IMR-90 (cell line): ENCODE data around the gene GSS. TPM values are rescaled to one million over a fixed set of nuclear protein-coding genes. Genes with fewer than 3 reads are reported as not detected.

ENCODE experiments used
- ATAC-seq: fragments of 200-7000 bp; cut with Tn5 transposase; 2 replicates; pipeline ENCODE4 v1.9.1; 2020; ENCODE audit warnings: low read depth, mild to moderate bottlenecking, moderate library complexity
- BruUV-seq: library from RNA; stranded (reverse); fragments of 400-500 nt; replicated peaks from 2 replicates; lab custom pipeline; 2021; lab: Mats Ljungman, UMichigan
- CTCF ChIA-PET: fragments of 300-600 bp; formaldehyde crosslinking; extraction: SDS; loops from one replicate; lab custom pipeline; 2021; ENCODE audit warnings: antibody characterized with exemption; lab: Yijun Ruan, JAX
- POLR2A ChIA-PET: fragments of 300-600 bp; sonication (Branson Sonifier 250); formaldehyde crosslinking; loops from one replicate; lab custom pipeline; 2022; ENCODE audit warnings: antibody characterized with exemption; ENCODE audit not compliant: unreplicated experiment; lab: Charles Lee
- DNase-seq: peaks from one replicate; pipeline ENCODE4 v3.0.0; 2013
- H2AFZ ChIP-seq: replicated peaks from 2 replicates; pipeline ENCODE3; 2013; ENCODE audit warnings: low read length, mild to moderate bottlenecking; ENCODE audit not compliant: poor library complexity
- H2AK5ac ChIP-seq: 2 replicates; pipeline ENCODE4 v1.6.1; 2013; ENCODE audit warnings: low read depth, low read length, inconsistent platforms
- H2AK9ac ChIP-seq: replicated peaks from 2 replicates; pipeline ENCODE3; 2013; ENCODE audit warnings: mild to moderate bottlenecking, low read depth, low read length, moderate library complexity; ENCODE audit not compliant: poor library complexity
- H2BK120ac ChIP-seq: 2 replicates; pipeline ENCODE4 v1.6.1; 2013; ENCODE audit warnings: low read depth, low read length, inconsistent platforms
- H2BK15ac ChIP-seq: 3 replicates; pipeline ENCODE4 v1.6.1; 2013; ENCODE audit warnings: low read depth, low read length, inconsistent platforms
- H2BK20ac ChIP-seq: 2 replicates; pipeline ENCODE4 v1.6.1; 2013; ENCODE audit warnings: low read depth, mild to moderate bottlenecking, inconsistent platforms, low read length, moderate library complexity
- H2BK5ac ChIP-seq: 2 replicates; pipeline ENCODE4 v1.6.1; 2013; ENCODE audit warnings: mild to moderate bottlenecking, low read depth, low read length, inconsistent platforms; ENCODE audit not compliant: poor library complexity, severe bottlenecking
- H3K14ac ChIP-seq: replicated peaks from 2 replicates; pipeline ENCODE4 v1.6.1; 2013; ENCODE audit warnings: low read depth, low read length, inconsistent platforms
- H3K18ac ChIP-seq: 2 replicates; pipeline ENCODE4 v1.6.1; 2013; ENCODE audit warnings: low read depth, low read length, control low read depth
- H3K23ac ChIP-seq: 2 replicates; pipeline ENCODE4 v1.6.1; 2013; ENCODE audit warnings: low read depth, low read length, inconsistent platforms
- H3K27ac ChIP-seq: 2 replicates; pipeline ENCODE4 v1.5.1; 2013; ENCODE audit warnings: mild to moderate bottlenecking, control low read depth, low read length; ENCODE audit not compliant: insufficient read depth
- H3K27me3 ChIP-seq: 2 replicates; pipeline ENCODE4 v1.6.1; 2013; ENCODE audit warnings: low read length; ENCODE audit not compliant: control insufficient read depth, insufficient read depth
- H3K36me3 ChIP-seq: 2 replicates; pipeline ENCODE4 v1.6.1; 2013; ENCODE audit warnings: low read length, mixed read lengths; ENCODE audit not compliant: control insufficient read depth, insufficient read depth
- H3K4ac ChIP-seq: 2 replicates; pipeline ENCODE4 v1.6.1; 2013; ENCODE audit warnings: low read depth, low read length, inconsistent platforms
- H3K4me1 ChIP-seq: 2 replicates; pipeline ENCODE4 v1.6.1; 2013; ENCODE audit warnings: low read length, mixed read lengths; ENCODE audit not compliant: control insufficient read depth, insufficient read depth
- H3K4me2 ChIP-seq: 2 replicates; pipeline ENCODE4 v1.6.1; 2013; ENCODE audit warnings: low read depth, mild to moderate bottlenecking, control low read depth, low read length, moderate library complexity
- H3K4me3 ChIP-seq: 2 replicates; pipeline ENCODE4 v1.5.1; 2013; ENCODE audit warnings: low read depth, mild to moderate bottlenecking, control low read depth, low read length, moderate library complexity; ENCODE audit not compliant: insufficient read depth
- H3K56ac ChIP-seq: 2 replicates; pipeline ENCODE4 v1.6.1; 2013; ENCODE audit warnings: low read length, inconsistent platforms; ENCODE audit not compliant: insufficient read depth; ENCODE audit errors: extremely low read depth
- H3K79me1 ChIP-seq, 2 experiments: 2 replicates each; pipeline ENCODE4 v1.6.1; 2013; ENCODE audit warnings: low read length in 2 of 2, inconsistent platforms in 1 of 2, low read depth in 1 of 2
- H3K9ac ChIP-seq: 2 replicates; pipeline ENCODE4 v1.6.1; 2013; ENCODE audit warnings: low read depth, low read length, control low read depth
- H3K9me1 ChIP-seq: 2 replicates; pipeline ENCODE4 v1.6.1; 2013; ENCODE audit warnings: low read length, inconsistent platforms; ENCODE audit not compliant: insufficient read depth
- H3K9me3 ChIP-seq: 2 replicates; pipeline ENCODE4 v1.6.1; 2013; ENCODE audit warnings: low read length; ENCODE audit not compliant: control insufficient read depth, insufficient read depth
- H4K20me1 ChIP-seq: 2 replicates; pipeline ENCODE4 v1.6.1; 2013; ENCODE audit warnings: low read length, inconsistent platforms; ENCODE audit not compliant: insufficient read depth
- H4K5ac ChIP-seq: 2 replicates; pipeline ENCODE4 v1.6.1; 2013; ENCODE audit warnings: mild to moderate bottlenecking, low read depth, low read length, control low read depth
- H4K8ac ChIP-seq, 2 experiments: 2 replicates each; pipeline ENCODE4 v1.6.1; 2013; ENCODE audit warnings: low read depth in 2 of 2, low read length in 2 of 2, control low read depth in 1 of 2, inconsistent platforms in 1 of 2
- H4K91ac ChIP-seq: 2 replicates; pipeline ENCODE4 v1.6.1; 2013; ENCODE audit warnings: low read depth, low read length, inconsistent platforms; ENCODE audit not compliant: insufficient read depth
- BHLHE40 ChIP-seq: fragments of 150-350 bp; IDR thresholded peaks from 2 replicates; pipeline ENCODE4 v1.6.1; 2016; ENCODE audit warnings: mild to moderate bottlenecking, low read depth, low read length
- CEBPB ChIP-seq: IDR thresholded peaks from 2 replicates; pipeline ENCODE4 v1.6.1; 2012; ENCODE audit warnings: low read depth, low read length, improper control_type of control experiment
- CTCF ChIP-seq: conservative IDR thresholded peaks from 2 replicates; pipeline ENCODE4 v1.5.1; 2012; ENCODE audit warnings: mild to moderate bottlenecking, low read depth, low read length, improper control_type of control experiment
- ELK1 ChIP-seq: fragments of 150-350 bp; IDR thresholded peaks from 2 replicates; pipeline ENCODE4 v1.6.1; 2016; ENCODE audit warnings: low read depth, mild to moderate bottlenecking, low read length, moderate library complexity, borderline replicate concordance
- FOS ChIP-seq: fragments of 150-350 bp; IDR thresholded peaks from 2 replicates; pipeline ENCODE4 v1.6.1; 2016; ENCODE audit warnings: low read depth, low read length
- MAFK ChIP-seq: IDR thresholded peaks from 2 replicates; pipeline ENCODE4 v1.6.1; 2012; ENCODE audit warnings: low read depth, low read length, improper control_type of control experiment
- MAZ ChIP-seq: IDR thresholded peaks from 2 replicates; pipeline ENCODE4 v1.6.1; 2012; ENCODE audit warnings: low read depth, mild to moderate bottlenecking, low read length, improper control_type of control experiment, moderate library complexity, borderline replicate concordance
- MXI1 ChIP-seq: IDR thresholded peaks from 2 replicates; pipeline ENCODE4 v1.6.1; 2012; ENCODE audit warnings: low read depth, mild to moderate bottlenecking, low read length, moderate library complexity, borderline replicate concordance
- NFE2L2 ChIP-seq: fragments of 150-350 bp; IDR thresholded peaks from 2 replicates; pipeline ENCODE4 v1.6.1; 2016; ENCODE audit warnings: low read depth, mild to moderate bottlenecking, low read length
- POLR2A ChIP-seq: IDR thresholded peaks from 2 replicates; pipeline ENCODE4 v1.6.1; 2012; ENCODE audit warnings: mild to moderate bottlenecking, low read depth, low read length
- RCOR1 ChIP-seq: IDR thresholded peaks from 2 replicates; pipeline ENCODE4 v1.6.1; 2012; ENCODE audit warnings: mild to moderate bottlenecking, low read length, improper control_type of control experiment; ENCODE audit not compliant: insufficient replicate concordance
- RFX5 ChIP-seq: IDR thresholded peaks from 2 replicates; pipeline ENCODE4 v1.8.0; 2012; ENCODE audit warnings: low read depth, mild to moderate bottlenecking, low read length, moderate library complexity
- SMC3 ChIP-seq: fragments of 150-350 bp; IDR thresholded peaks from 2 replicates; pipeline ENCODE4 v1.6.1; 2016; ENCODE audit warnings: low read depth, mild to moderate bottlenecking, antibody characterized with exemption, low read length, moderate library complexity
- USF2 ChIP-seq: fragments of 150-350 bp; IDR thresholded peaks from 2 replicates; pipeline ENCODE4 v1.6.1; 2017; ENCODE audit warnings: mild to moderate bottlenecking, antibody characterized with exemption, low read length, low read depth
- WGBS, 2 experiments: methylation state at CpG; one replicate each; pipeline versions ENCODE4 v1.1.5 to v1.1.7; 2013; ENCODE audit warnings: missing lambda C conversion rate in 2 of 2; ENCODE audit not compliant: insufficient read length in 1 of 2; ENCODE audit errors: extremely low coverage in 2 of 2; 5-methylcytosine and 5-hydroxymethylcytosine counted together
- dilution Hi-C: fragments of 300-500 bp; cut with HindIII; formaldehyde crosslinking; loops from one replicate; pipeline ENCODE4 v1.14.3; 2018; ENCODE audit warnings: low sequenced_read_pairs; ENCODE audit not compliant: unreplicated experiment
- in situ Hi-C: fragments of 300-500 bp; cut with MboI; formaldehyde crosslinking; loops from 3 replicates; pipeline ENCODE4 v1.14.3; 2019; ENCODE audit warnings: low sequenced_read_pairs, inconsistent platforms, mixed read lengths
- intact Hi-C: fragments of 100-400 bp; cut with micrococcal nuclease; formaldehyde crosslinking; loops from 2 replicates; pipeline ENCODE4 v1.10.0; 2022
- polyA plus RNA-seq, 3 experiments: library from polyadenylated mRNA; depleted of rRNA; stranded (reverse); fragments of >200 nt; gene quantifications; 2 replicates each; pipeline ENCODE4 v1.2.3, GENCODE V29; 2012; ENCODE audit warnings: low replicate concordance in 1 of 3
- total RNA-seq: library from RNA; depleted of rRNA; stranded (reverse); fragments of >200 nt; gene quantifications from 2 replicates; pipeline ENCODE4 v1.2.3, GENCODE V29; 2012

GSS gene
- total and polyA plus RNA-seq, 2 of the 4 experiments (the other 2 are of a cell fraction) = 73.7 to 90.0 TPM

GRCh38 chr20:34956041-34956458, 444 bp upstream of the GSS start:
- peak overlapping the region; percentile 70 for H3K4me2 ChIP-seq
- dilution Hi-C loops = no loop called here

More at GRCh38 chr20:34956041-34956458, 444 bp upstream of the GSS start:
- POLR2A ChIA-PET = no interaction called here
- intact Hi-C loops (no loop called here), in situ Hi-C loops (loop anchor here (5.0 kb wide), 1 partner anchor 84 kb away; the partner anchor contains the start of gene GGT7)
- DNase-seq = no peak
- BruUV-seq = no TSS peak
- Histone ChIP-seq H2BK120ac (peak overlapping the region; percentile 54), H3K4me1 (peaks cover 6% of the 10 kb centered on the region), H2BK5ac (peak overlapping the region; percentile 44), H3K18ac (peak overlapping the region; percentile 33), H3K9ac (peak overlapping the region; percentile 58), H3K36me3 (no peaks in the 10 kb centered on the region), H4K20me1 (no peaks in the 10 kb centered on the region), H2BK15ac (peak overlapping the region; percentile 46; the same call in 2 of the 3 replicates), H3K79me1 (peaks cover 13 to 36% of the 10 kb centered on the region in 2 experiments; a peak in 3 of 4 replicates), H4K5ac (peak overlapping the region; percentile 86), H3K9me3 (no peaks in the 10 kb centered on the region), H4K8ac (peak overlapping the region; percentile 90 to 97), H2AK5ac (peak overlapping the region; percentile 19; the same call in 1 of the 2 replicates), H3K14ac (peak overlapping the region; percentile 74), H3K9me1 (peaks cover 9% of the 10 kb centered on the region), H3K4ac (peak overlapping the region; percentile 91), H2BK20ac (peak overlapping the region; percentile 12), H2AFZ (peak overlapping the region; percentile 91), H4K91ac (peak overlapping the region; percentile 62), H3K4me3 (peak overlapping the region; percentile 62), H3K56ac (peak overlapping the region; percentile 13; the same call in 1 of the 2 replicates), H2AK9ac (peak overlapping the region; percentile 73), H3K27me3 (no peaks in the 10 kb centered on the region), H3K27ac (peak overlapping the region; percentile 61), H3K23ac (peak overlapping the region; percentile 24; the same call in 1 of the 2 replicates)
- no CpG with 5 or more reads among the region's 6 CpGs for WGBS, 2 experiments
- no peak for TF ChIP-seq RCOR1
- TF ChIP-seq POLR2A = no peak
- no peak for TF ChIP-seq SMC3
- TF ChIP-seq CTCF = no peak
- no peak for TF ChIP-seq BHLHE40
- TF ChIP-seq RFX5 = no peak
- no peak for TF ChIP-seq CEBPB
- TF ChIP-seq MAFK = no peak
- no peak for TF ChIP-seq NFE2L2
- no peak for TF ChIP-seq FOS
- no peak for TF ChIP-seq MXI1
- TF ChIP-seq USF2 = no peak
- TF ChIP-seq MAZ = no peak
- no peak for TF ChIP-seq ELK1
- CTCF ChIA-PET = interaction anchor here (2.6 kb wide), 1 partner anchor 83 kb away, joined by 19 read pairs; the partner anchor contains the start of gene GGT7
- ATAC-seq = no peak
